HepG2 (cell line): ENCODE results near the gene PHF23. TPM values are rescaled to one million over a fixed set of nuclear protein-coding genes. Genes with fewer than 3 reads are reported as not detected.

Source experiments
- ATAC-seq: fragments of 200-7000 bp; cut with Tn5 transposase; 3 replicates; pipeline ENCODE4 v1.9.1; 2020; ENCODE audit warnings: mild to moderate bottlenecking, moderate library complexity
- BruUV-seq: library from RNA; stranded (reverse); fragments of 400-500 nt; replicated peaks from 2 replicates; lab custom pipeline; 2021; lab: Mats Ljungman, UMichigan
- CTCF ChIA-PET: fragments of 300-600 bp; formaldehyde crosslinking; extraction: SDS; loops from one replicate; lab custom pipeline; 2021; ENCODE audit warnings: low total read pairs, inconsistent platforms, low intra/inter-chr PET ratio; lab: Yijun Ruan, JAX
- POLR2A ChIA-PET: fragments of 350-600 bp; sonication (Branson Sonifier 250); formaldehyde crosslinking; loops from one replicate; lab custom pipeline; 2020; ENCODE audit warnings: antibody characterized with exemption, inconsistent platforms; lab: Yijun Ruan, JAX
- DNase-seq: peaks from one replicate; pipeline ENCODE4 v3.0.0-alpha.2; 2015; ENCODE audit warnings: low spot score
- FAIRE-seq: peaks from 3 replicates; lab custom pipeline; 2011; peaks lifted over from hg19 to GRCh38; lab: Jason Lieb, UNC
- H2AFZ ChIP-seq: one replicate; pipeline ENCODE4 v1.6.1; 2011; ENCODE audit warnings: low read length, inconsistent platforms
- H3K27ac ChIP-seq: fragments of 300-600 bp; 3 replicates; pipeline ENCODE4 v1.8.0; 2011; ENCODE audit warnings: mixed run types, mild to moderate bottlenecking, mixed read lengths, low read length, inconsistent platforms; ENCODE audit not compliant: insufficient read depth; ENCODE audit errors: extremely low read length
- H3K27me3 ChIP-seq, 2 experiments: fragments of 200-600 bp in 1 of 2; 2 replicates in 1 of 2; 3 replicates in 1 of 2; pipeline versions ENCODE4 v1.6.0 to v1.8.0; 2011; ENCODE audit warnings: low read length in 2 of 2, mild to moderate bottlenecking in 2 of 2, moderate library complexity in 2 of 2, inconsistent platforms in 1 of 2; ENCODE audit not compliant: insufficient read depth in 2 of 2, control insufficient read depth in 1 of 2
- H3K36me3 ChIP-seq, 2 experiments: fragments of 200-600 bp in 1 of 2; replicated peaks in 1 of 2; 2 replicates in 1 of 2; 3 replicates in 1 of 2; pipeline versions ENCODE4 v1.5.1 to v1.8.0; 2011; ENCODE audit warnings: low read length in 2 of 2, inconsistent platforms in 1 of 2; ENCODE audit not compliant: insufficient read depth in 2 of 2, control insufficient read depth in 1 of 2
- H3K4me1 ChIP-seq: 2 replicates; pipeline ENCODE4 v1.5.1; 2012; ENCODE audit warnings: low read length, inconsistent platforms; ENCODE audit not compliant: insufficient read depth
- H3K4me2 ChIP-seq: 2 replicates; pipeline ENCODE4 v1.6.0; 2011; ENCODE audit warnings: low read depth, low read length, inconsistent platforms
- H3K4me3 ChIP-seq, 3 experiments: fragments of 200-600 bp in 1 of 3; sonication (generic), shearing (Covaris generic) in 1 of 3; replicated peaks in 1 of 3; 2 replicates each; pipeline ENCODE4 v1.5.1; 2011 to 2016; ENCODE audit warnings: low read length in 3 of 3, inconsistent platforms in 2 of 3, low read depth in 2 of 3, mild to moderate bottlenecking in 2 of 3, control low read depth in 1 of 3, mixed read lengths in 1 of 3; ENCODE audit not compliant: insufficient read depth in 1 of 3
- H3K79me2 ChIP-seq: one replicate; pipeline ENCODE4 v1.6.1; 2011; ENCODE audit warnings: low read length, inconsistent platforms; ENCODE audit not compliant: insufficient read depth
- H3K9ac ChIP-seq: 2 replicates; pipeline ENCODE4 v1.6.0; 2011; ENCODE audit warnings: mild to moderate bottlenecking, low read depth, low read length, inconsistent platforms; ENCODE audit not compliant: insufficient read depth
- H3K9me3 ChIP-seq: 2 replicates; pipeline ENCODE4 v1.5.1; 2012; ENCODE audit warnings: mild to moderate bottlenecking, low read length
- H4K20me1 ChIP-seq: 2 replicates; pipeline ENCODE4 v1.6.0; 2011; ENCODE audit warnings: inconsistent platforms, mild to moderate bottlenecking, low read length, moderate library complexity; ENCODE audit not compliant: insufficient read depth
- AGO1 ChIP-seq: fragments of 200-400 bp; formaldehyde crosslinking; IDR thresholded peaks from 2 replicates; pipeline ENCODE4 v1.6.1; 2017; ENCODE audit warnings: mild to moderate bottlenecking, low read depth, low read length, moderate library complexity; ENCODE audit not compliant: poor library complexity, severe bottlenecking
- AGO2 ChIP-seq: fragments of 200-400 bp; formaldehyde crosslinking; optimal IDR thresholded peaks from 2 replicates; pipeline ENCODE3; 2017; ENCODE audit warnings: mild to moderate bottlenecking, low read depth, low read length, moderate library complexity
- POLR2G ChIP-seq: fragments of 200-400 bp; formaldehyde crosslinking; IDR thresholded peaks from 2 replicates; pipeline ENCODE4 v1.6.1; 2018; ENCODE audit warnings: mild to moderate bottlenecking, low read depth, low read length, moderate library complexity
- RBFOX2 ChIP-seq: fragments of 200-400 bp; formaldehyde crosslinking; IDR thresholded peaks from 2 replicates; pipeline ENCODE4 v1.6.1; 2017; ENCODE audit warnings: low read depth, mild to moderate bottlenecking, low read length
- RBM22 ChIP-seq: fragments of 200-400 bp; formaldehyde crosslinking; optimal IDR thresholded peaks from 2 replicates; pipeline ENCODE3; 2017; ENCODE audit warnings: mild to moderate bottlenecking, low read length, moderate library complexity
- SMAD3 ChIP-seq: sonication (generic); formaldehyde crosslinking; IDR thresholded peaks from 2 replicates; pipeline ENCODE4 v1.4.0; 2020; ENCODE audit warnings: missing genetic modification reagents
- SOX6 ChIP-seq, 2 experiments: fragments of 450-650 bp in 1 of 2; sonication (generic) in 1 of 2; formaldehyde crosslinking in 1 of 2; IDR thresholded peaks; 2 replicates each; pipeline versions ENCODE4 v1.4.0 to v1.6.1; 2017 to 2020; ENCODE audit warnings: antibody characterized with exemption in 1 of 2, mild to moderate bottlenecking in 1 of 2, missing genetic modification reagents in 1 of 2
- ZNF737 ChIP-seq: sonication (generic); formaldehyde crosslinking; IDR thresholded peaks from 2 replicates; pipeline ENCODE4 v1.5.0; 2020; ENCODE audit warnings: missing genetic modification reagents, mild to moderate bottlenecking, borderline replicate concordance
- WGBS: methylation state at CpG from one replicate; pipeline ENCODE4 v1.1.6; 2017; ENCODE audit warnings: low lambda C conversion rate; 5-methylcytosine and 5-hydroxymethylcytosine counted together
- in situ Hi-C: cut with HindIII; loops from 2 replicates; pipeline ENCODE4 v1.10.0; 2017; ENCODE audit warnings: low pct_unique_long_range_greater_than_20kb; ENCODE audit not compliant: extremely low pct_ligation_motif_present
- intact Hi-C: fragments of 100-400 bp; cut with micrococcal nuclease; formaldehyde crosslinking; loops from one replicate; pipeline ENCODE4 v1.10.0; 2022; ENCODE audit not compliant: unreplicated experiment
- polyA plus RNA-seq, 8 experiments: library from polyadenylated mRNA; depleted of rRNA in 3 of 8; stranded (reverse) in 7 of 8; unstranded in 1 of 8; fragments of >200 nt; fragmentation: Illumina TruSeq in 4 of 8; extraction: Trizol in 4 of 8; gene quantifications; 2 replicates each; pipeline versions ENCODE4 v1.2.1 to v1.2.3, GENCODE V29; 2011 to 2016; ENCODE audit warnings: low read depth in 4 of 8, missing spikeins in 1 of 8, mixed read lengths in 1 of 8; ENCODE audit not compliant: insufficient read depth in 1 of 8
- total RNA-seq, 5 experiments: library from RNA; depleted of rRNA; stranded (reverse); fragments of >200 nt; fragmentation: Illumina TruSeq; extraction: Trizol; gene quantifications; 2 replicates each; pipeline ENCODE4 v1.2.3, GENCODE V29; 2016; ENCODE audit warnings: low read depth in 1 of 5

The PHF23 gene
- total and polyA plus RNA-seq, 2 of the 13 experiments (the other 11 are each of a cell fraction or from before 2014, with no cell fraction given): 27.6 to 33.2 TPM

- no peak overlapping the region for H2AFZ ChIP-seq
- no peak for ATAC-seq
- no peak for TF ChIP-seq SOX6 (IDR thresholded peaks at IDR 0.05)
- TF ChIP-seq SOX6 (CRISPR knock-in tag; IDR thresholded peaks at IDR 0.05): 0 out of 2 replicates have a peak, but pooled peaks have one; percentile 12
- peak; percentile 47 for TF ChIP-seq RBM22
- TF ChIP-seq RBFOX2: peak; percentile 48
- TF ChIP-seq AGO2: peak; percentile 87
- peak; percentile 60; the same call in 1 of the 2 replicates for TF ChIP-seq POLR2G
- no peak for TF ChIP-seq ZNF737 (CRISPR knock-in tag)
- TF ChIP-seq AGO1: peak; percentile 1
- no peak for TF ChIP-seq SMAD3 (CRISPR knock-in tag)
- no peak overlapping the region for H3K4me3 ChIP-seq
- H3K4me2 ChIP-seq: no peak overlapping the region
- H3K4me1 ChIP-seq: peaks cover 62% of the 10 kb centered on the region
- no peak overlapping the region for H3K27ac ChIP-seq
- H4K20me1 ChIP-seq: no peaks in the 10 kb centered on the region
- no peak for FAIRE-seq
- H3K27me3 ChIP-seq: no peaks in the 10 kb centered on the region
- no TSS peak for BruUV-seq
- H3K9me3 ChIP-seq: no peaks in the 10 kb centered on the region
- in situ Hi-C loops (no loop called here), intact Hi-C loops (no loop called here)
- H3K79me2 ChIP-seq: no peaks in the 10 kb centered on the region
- 0 out of 5 replicates have a peak, but pooled peaks cover 0 to 3% of the 10 kb centered on the region in 2 experiments for H3K36me3 ChIP-seq
- ChIA-PET CTCF (no interaction called here), POLR2A (interaction anchor here (1.2 kb wide), 1 partner anchor 10 kb away, joined by 4 read pairs; no protein-coding TSS in a partner anchor)
- no peak for DNase-seq
- WGBS: 95% methylated on average over 39 of the region's 54 CpGs
- no peak overlapping the region for H3K9ac ChIP-seq
These were observed 21.6 kb upstream of the PHF23 start for GRCh38 chr17:7260651-7261378.
